Measurements from ENCODE around the gene NFIB.

Gene NFIB

GRCh38 chr9:14179449-14179848, 134.5 kb downstream of the NFIB start:
- no peak for DNase-seq

- no peak for DNase-seq
Observed at GRCh38 chr9:14175778-14176177, 138.2 kb downstream of the NFIB start.

GRCh38 chr9:14173713-14174112, 140.2 kb downstream of the NFIB start:
- DNase-seq = no peak

DNA sequence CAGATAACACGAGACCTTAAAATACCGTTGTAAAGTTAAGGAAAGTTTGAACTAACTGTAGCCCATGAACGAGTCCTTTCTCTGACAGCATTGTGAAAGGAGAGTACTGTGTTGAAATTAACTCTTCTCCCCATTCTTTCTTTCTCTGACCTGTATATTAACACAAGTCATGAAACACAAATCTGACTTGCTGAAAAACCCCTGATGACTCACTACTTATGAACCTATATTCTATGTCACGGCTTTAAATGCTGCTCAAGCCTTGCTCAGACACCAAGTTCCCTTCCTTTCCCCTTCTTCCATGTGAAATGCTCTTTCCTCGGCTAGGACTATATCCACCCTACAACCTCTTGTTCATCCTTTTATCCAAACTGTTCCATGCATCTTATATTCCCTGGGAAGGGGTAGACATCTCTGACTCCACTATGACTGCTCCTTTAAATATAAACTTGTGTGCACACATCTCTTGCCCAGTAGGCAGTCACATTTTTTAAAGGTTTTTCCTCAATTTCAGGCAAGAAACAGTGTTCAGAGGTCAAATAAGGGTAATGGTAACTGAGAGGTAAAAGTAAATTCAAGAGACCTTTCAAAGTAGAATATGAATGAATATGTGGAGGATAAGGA, 142.9 kb downstream of the NFIB start:
- no peak for DNase-seq

DNA sequence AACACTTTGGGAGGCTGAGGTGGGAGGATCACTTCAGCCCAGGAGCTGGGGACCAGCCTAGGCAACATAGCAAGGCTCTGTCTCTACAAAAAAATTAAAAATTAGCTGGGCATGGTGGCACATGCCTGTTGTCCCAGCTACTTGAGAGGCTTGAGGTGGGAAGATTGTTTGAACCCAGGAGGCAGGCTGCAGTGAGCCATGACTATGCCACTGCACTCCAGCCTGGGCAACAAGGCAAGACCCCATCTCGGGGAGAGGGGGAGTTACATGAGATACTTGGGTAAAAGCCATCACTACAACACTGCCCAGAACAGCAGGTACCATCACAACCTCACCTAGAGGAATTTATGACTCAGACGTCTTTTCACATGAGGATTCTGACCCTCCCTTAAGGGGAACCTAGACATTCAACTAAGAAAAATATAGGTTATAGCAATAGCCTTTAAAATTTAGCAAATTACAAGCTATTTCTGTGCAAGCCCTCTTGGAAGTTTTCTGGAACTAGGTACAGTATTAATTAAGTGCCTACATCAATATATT, 143.5 kb downstream of the NFIB start:
- DNase-seq = no peak

GRCh38 chr9:14168381-14168780, 145.6 kb downstream of the NFIB start:
- no peak for DNase-seq

GRCh38 chr9:14165376-14166035, 148.4 kb downstream of the NFIB start:
- no peak for DNase-seq

GRCh38 chr9:14164908-14165307, 149.0 kb downstream of the NFIB start:
- DNase-seq = no peak

GRCh38 chr9:14159440-14160216, 154.3 kb downstream of the NFIB start:
- no peak for DNase-seq

GRCh38 chr9:14158916-14159315, 155.0 kb downstream of the NFIB start:
- no peak for DNase-seq

DNA sequence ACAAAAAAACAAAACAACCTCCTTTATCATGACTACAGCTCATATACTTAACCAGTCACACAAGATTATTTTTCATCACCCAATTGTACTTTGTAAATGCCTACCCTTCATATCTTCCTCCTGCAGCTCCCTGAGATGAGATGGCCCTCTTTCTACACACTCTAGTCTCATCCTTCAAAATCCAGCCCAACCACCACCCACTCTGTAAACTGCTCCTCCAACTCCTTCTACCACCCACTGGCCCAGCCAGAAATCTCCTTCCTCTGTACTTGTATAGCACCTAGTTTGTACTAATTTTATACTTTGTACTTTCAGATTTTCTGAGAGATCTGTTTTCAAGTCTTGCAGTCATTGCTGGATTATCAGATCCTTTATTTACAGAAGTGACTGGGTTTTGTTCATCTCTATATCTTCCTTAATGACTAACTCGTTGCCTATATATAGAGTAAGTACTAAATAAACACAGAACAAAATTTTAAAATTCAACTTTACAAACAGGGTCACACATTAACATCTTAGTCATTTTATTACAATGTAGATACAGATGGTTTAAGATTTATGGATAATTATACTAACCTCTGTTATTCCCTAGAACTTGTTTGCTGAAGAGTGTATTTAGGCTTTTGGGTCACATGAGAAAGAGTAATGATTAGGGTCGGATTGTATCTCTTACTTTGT, 155.7 kb downstream of the NFIB start:
- no peak for DNase-seq

DNA sequence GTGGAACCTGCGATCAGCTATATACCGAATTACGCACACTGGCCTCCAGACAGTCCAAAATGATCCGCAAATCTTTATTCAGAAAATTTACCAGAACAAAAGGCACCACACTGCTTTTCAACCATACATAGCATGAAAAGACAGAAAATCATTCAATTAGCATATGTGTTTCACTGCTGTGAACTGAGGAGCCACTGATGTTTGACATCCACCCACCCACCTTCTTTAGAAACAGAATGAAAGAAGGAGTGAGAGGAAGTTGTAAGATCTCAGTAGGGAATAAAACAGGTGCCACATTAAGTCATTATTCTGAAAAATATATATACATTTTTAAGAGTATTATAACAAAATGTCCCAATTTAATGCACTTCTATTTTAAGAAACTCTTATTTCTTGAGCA, 156.8 kb downstream of the NFIB start:
- no peak for DNase-seq

DNA sequence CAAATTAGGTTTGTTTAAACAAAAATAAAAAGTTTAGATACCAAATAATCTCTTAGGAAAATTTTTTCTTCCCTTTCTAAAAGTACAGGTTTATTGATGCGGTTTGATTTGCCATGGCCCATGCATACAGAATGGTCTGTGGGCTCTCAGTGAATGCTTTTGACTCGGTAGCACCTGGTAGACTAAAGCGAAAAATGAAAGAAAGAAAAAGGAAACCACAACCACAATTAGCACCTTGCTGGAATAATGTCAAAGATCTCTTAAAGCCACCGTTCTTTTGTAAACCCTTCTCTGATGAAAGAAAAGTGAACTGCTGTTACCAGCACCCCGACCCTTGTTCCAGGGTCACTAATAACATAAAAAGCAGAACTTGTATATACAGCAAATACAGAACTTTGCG, 157.9 kb downstream of the NFIB start:
- no peak for DNase-seq

GRCh38 chr9:14155237-14155636, 158.7 kb downstream of the NFIB start:
- DNase-seq = no peak

- DNase-seq = no peak
Observed at GRCh38 chr9:14153310-14153720, 160.6 kb downstream of the NFIB start.

GRCh38 chr9:14151451-14151850, 162.5 kb downstream of the NFIB start:
- no peak for DNase-seq

- no peak for DNase-seq
Observed at GRCh38 chr9:14148501-14149103, 165.3 kb downstream of the NFIB start.

DNA sequence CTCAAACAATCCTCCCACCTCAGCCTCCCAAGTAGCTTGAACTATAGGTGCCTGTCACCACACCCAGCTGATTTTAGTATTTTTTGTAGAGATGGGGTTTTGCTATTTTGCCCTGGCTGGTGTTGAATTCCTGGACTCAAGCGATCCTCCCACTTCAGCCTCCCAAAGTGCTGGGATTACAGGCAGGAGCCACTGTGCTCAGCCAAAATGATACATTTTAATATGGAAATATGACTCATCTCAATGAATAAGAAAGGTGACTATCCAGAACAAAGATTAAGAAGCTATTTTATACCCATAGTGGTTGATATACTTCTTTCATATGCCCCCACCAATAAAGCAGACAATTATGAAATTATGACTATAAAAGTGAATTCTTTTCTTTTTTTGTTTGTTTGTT, 166.2 kb downstream of the NFIB start:
- DNase-seq = no peak

DNA sequence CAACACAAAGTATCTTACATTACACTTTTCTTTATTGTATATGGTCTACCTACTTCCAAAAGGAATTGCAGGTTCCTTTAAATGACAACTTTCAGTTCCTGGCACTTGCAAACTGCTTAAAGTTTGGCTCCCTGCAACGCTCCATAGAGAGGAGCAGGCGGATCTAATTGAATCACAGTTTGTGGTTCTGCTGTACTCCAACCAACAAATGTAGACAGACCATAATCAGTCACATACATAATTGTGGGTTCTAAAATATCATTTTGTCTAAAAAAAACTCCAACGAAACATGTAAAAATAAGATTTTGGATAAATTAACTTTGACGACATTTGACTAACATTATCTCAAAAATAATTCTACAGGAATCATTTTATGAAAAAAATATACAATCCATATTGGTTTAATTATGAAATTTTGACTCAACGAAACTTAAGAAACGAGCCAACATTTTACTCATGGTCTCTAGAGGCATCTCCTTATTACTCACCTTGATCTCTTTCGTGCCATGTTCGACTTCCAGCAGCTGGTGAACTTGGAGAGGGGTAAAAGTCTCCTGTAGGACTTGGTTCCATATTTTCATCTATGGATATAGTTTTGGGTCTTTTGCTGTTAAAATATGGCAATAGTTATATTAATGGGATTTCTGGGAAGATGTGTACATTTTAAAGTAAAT, 167.6 kb downstream of the NFIB start:
- no peak for DNase-seq

DNA sequence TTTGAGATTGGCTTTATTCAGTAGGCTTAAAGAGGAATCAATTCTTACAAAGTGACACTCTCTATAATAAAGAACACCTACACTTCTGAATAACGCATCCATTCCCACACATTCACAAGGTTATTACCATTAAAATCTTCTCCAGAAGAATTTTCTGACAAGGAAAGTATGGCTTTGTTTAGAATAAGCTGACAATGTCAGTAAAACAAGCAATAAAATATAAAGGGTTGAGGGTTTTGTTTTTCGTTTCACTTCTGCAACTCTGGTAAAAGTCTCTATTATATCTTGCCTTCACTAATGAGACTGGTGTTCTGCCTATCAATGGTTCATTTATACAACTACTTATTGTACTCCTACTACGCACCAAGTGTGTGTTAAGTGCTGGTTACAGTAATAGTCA, 169.7 kb downstream of the NFIB start:
- no peak for DNase-seq

- DNase-seq = no peak
Observed at GRCh38 chr9:14141699-14142098, 172.2 kb downstream of the NFIB start.

GRCh38 chr9:14140096-14140697, 173.7 kb downstream of the NFIB start:
- no peak for DNase-seq
